GM21786 (cell line): ENCODE measurements around the gene UBAC2.
"Not testable (repeated sequence)": the region's sequence is repeated elsewhere in the genome, so short reads cannot be mapped to it uniquely, and the experiment has no call there.

ENCODE experiments used
- ATAC-seq: cut with Tn5 transposase; IDR thresholded peaks from one replicate; pipeline ENCODE4 v1.9.1; 2021; ENCODE audit not compliant: unreplicated experiment

The UBAC2 gene

DNA sequence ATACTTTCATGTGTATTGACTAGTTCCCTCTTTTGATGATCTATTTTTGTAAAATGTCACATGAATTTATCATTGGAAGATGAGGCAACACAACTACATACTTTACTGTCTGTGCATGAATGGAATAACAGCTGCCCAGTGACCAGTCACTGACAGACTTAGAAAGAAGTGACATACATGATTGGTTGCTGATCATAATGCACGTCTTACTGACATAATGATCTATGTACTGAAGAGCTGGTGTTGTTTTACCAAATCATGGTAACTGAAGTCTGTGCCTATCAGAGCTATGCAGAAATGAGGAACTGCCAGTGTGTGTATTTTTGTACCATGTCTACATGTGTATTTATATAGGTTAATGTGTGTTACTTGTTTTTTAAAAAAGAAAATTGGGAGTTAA lies 31.1 kb downstream of the UBAC2 start:
- no peak for ATAC-seq

DNA sequence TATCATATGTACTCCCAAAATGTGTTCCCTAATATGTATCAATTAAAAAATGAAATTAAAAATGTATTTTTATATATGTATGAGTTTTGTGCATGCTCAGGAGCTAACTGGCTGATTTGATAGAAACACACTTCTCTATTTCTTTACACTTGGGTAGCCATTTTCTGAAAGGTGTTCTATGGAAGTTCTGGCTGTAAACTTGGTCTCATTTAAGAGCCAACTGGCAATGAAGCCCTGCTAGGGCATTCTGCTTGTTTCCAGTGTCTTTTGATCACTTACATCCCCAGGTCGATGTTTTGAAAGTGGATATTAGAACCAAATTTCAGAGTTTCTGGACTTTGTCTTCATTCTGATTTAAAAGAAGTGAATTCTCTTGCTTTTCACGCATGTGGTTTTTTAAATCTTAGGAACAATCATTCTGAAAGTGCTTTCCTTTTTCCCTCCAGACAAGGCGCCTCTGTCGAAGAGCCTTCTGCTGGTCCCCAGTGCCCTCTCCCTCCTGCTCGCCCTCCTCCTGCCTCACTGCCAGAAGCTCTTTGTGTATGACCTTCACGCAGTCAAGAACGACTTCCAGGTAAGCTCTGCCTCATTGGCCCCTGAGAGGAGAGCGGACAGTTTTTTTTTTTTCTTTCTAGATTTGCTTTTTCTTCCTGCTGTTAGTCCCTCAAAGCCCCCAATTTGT lies 37.5 kb downstream of the UBAC2 start:
- ATAC-seq = peak; percentile 72

DNA sequence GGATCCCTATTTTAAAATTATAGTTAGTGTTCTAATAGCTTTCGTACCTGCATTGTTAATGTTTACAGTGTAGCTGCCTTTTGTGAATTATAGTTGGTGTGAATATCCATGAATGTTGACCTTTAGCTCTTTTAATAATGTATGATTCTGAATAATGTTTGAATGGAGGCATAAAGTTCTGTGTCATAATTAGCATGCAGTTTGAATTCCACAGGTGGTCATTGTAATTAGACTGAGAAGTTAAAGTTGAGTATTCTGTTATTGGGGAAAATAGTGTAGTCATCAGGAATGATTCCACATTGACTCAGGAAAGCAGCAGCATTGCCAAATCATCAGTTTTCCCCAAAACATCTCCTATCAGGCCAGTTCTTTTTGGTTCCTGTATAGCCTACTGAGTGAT lies 45.4 kb downstream of the UBAC2 start:
- ATAC-seq = no peak

DNA sequence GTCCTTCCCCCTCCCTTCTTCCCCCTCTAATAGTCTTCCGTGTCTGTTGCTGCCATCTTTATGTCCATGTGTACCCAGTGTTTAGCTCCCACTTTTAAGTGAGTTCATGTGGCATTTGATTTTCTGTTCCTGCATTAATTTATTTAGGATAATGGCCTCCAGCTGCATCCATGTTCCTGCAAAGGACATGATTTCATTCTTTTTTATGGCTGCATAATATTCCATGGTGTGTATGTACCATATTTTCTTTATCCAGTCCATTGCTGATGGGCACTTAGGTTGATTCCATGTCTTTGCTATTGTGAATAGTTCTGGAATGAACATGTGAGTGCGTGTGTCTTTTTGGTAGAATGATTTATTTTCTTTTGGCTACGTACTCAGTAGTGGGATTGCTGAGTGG lies 48.5 kb downstream of the UBAC2 start:
- not testable (repeated sequence) for ATAC-seq

DNA sequence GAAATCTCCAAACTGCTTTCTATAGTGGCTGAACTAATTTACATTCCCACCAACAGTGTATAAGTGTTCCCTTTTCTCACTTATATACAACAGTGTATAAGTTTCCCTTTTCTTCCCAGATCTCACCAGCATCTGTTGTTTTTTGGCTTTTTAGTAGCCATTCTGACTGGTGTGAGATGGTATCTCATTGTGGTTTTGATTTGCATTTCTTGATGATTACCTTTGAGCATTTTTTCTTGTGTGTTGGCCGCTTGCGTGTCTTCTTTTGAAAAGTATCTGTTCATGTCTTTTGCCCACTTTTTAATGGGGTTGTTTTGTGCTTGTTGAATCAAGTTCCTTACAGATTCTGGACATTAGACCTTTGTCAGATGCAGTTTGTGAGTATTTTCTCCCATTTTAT lies 49.0 kb downstream of the UBAC2 start:
- not testable (repeated sequence) for ATAC-seq

DNA sequence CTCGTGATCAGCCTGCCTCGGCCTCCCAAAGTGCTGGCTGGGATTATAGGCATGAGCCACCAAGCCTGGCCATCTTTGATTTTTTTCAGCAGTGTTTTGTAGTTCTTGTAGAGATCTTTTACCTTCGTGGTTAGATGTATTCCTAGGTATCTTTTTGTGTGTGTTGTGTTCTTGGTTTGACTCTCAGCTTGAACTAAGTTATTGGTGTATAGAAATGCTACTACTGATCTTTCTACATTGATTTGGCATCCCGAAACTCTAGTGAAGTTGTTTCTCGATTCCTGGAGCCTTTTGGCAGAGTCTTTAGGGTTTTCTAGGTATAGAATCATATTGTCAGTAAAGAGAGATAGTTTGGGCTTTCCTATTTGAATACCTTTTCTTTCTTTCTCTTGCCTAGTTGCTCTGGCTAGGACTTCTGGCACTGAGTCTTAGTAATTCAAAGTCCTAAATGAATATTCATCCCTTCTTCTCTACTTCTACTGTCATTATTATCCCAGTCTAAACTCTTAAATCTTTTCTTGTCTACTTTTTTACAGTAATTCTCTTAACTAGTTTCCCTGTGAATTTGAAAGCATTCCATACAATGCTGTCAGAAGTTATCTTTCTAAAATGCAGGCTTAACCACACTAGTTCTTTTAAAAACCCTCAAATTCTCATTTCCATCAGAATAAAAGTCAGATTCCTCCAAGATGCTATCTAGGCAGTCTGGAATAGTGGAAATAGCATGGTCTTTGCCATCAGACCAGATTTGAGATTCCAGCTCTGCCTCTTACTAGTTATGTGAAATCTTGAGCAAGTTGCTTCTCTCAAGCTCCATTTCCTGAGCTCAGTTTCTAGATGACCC lies 50.5 kb downstream of the UBAC2 start:
- ATAC-seq = no peak

DNA sequence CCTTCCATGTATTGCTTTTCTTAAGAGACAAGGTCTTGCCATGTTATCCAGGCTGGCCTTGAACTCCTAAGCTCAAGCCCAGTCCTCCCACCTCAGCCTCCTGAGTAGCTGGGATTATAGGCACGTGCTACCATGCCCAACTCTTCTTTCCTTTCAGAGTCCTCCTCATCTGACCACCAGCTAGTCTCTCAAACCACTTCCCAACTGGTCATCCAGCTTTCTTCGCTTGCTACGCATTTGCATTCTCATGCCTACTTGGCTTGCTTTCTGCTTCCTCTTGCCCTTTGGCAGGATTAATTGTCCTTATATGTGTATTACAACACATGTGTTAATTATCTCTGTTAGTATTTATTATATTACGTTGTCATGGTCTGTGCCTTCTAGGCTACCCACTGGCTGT lies 51.3 kb downstream of the UBAC2 start:
- no peak for ATAC-seq

DNA sequence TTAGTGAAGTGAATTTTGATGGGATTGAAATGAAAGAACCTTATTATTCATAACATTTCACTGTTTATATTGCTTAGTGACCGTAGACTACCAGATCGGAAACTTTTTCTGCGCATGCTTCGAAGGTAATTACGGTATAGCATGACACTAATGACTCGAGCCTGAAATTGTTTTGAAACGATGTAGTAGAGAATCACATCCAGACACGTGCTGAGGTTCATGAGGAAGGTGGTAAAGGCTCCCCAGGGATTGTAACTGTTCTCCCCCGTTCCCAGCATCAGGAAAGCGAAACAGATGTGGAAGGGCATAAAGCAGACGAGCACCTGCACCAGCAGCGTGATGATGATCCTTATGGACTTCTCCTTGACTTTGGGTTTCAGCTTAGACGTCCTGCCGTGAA lies 54.2 kb downstream of the UBAC2 start:
- ATAC-seq = no peak

DNA sequence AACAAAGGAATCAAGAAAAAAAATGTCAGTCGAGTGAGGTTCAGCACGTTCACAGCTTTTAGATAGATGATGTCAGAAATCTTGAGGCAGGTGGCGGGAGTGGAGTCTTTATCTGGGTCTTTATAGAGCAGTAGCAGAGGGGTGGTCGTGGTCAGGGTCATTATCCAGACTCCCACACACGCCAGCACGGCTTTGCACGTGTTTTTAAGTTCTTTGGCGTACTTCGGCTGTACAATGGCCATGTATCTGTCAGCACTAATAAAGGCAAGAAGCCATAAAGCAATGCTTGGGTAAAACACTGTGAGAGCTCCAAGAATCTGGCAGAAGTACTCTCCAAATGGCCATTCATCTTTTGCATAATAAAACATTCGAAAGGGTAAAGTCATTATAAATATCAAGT lies 54.6 kb downstream of the UBAC2 start:
- ATAC-seq = no peak

DNA sequence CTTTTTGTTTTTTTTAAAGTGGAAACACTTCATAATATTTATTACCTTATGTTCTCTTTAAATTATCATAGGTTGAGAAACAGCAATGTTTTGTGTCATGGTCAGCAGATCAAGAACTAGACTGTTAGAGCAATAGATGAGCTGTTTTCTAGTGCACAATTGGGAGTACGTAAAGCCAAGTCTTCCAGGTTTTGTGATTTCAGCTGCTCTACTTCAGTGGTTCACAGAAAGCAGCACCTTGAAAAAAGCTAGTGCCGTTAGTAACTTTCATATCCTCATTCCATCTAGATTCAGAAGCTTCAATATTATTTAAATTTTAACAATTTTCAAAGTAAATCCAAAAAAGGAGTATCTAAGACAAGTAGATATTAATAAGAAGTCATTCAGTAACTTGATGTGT lies 55.6 kb downstream of the UBAC2 start:
- no peak for ATAC-seq

DNA sequence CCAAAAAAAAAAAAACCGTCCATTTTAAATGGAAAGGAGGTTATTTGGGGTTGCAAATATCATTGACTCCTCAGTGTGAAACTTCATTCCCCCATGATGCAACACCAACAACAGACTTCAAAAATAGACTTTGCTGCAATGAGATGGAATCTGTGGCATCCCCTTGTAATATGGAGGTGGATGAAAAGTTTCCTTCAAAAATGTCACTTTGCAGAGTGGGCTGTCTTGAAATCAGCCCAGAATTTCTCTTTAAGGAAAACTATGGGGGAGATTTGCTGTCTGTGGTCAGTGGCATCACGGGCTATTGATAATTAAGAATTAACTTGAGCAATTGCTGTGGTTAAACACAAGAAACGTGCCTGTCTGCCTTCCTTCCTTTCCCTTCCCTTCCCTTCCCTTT lies 56.1 kb downstream of the UBAC2 start:
- ATAC-seq = no peak

DNA sequence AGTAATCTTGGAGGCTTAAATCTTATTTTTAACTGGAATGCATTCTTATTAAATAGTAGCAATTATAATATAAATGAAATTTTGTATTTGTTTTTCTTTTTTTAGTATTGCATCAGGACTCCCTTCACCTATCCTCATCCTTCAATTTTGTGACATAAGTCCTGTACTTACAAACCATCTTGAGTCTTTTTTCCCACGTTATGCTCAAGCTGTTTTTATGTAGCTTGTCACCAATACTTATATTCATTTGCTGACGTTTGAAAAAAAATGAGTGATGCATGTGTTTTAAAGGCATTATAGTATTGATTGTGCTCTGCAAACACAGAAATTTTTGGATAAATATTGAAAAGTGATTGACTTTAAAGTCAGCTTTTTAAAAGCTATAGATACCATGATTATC lies 56.6 kb downstream of the UBAC2 start:
- no peak for ATAC-seq

DNA sequence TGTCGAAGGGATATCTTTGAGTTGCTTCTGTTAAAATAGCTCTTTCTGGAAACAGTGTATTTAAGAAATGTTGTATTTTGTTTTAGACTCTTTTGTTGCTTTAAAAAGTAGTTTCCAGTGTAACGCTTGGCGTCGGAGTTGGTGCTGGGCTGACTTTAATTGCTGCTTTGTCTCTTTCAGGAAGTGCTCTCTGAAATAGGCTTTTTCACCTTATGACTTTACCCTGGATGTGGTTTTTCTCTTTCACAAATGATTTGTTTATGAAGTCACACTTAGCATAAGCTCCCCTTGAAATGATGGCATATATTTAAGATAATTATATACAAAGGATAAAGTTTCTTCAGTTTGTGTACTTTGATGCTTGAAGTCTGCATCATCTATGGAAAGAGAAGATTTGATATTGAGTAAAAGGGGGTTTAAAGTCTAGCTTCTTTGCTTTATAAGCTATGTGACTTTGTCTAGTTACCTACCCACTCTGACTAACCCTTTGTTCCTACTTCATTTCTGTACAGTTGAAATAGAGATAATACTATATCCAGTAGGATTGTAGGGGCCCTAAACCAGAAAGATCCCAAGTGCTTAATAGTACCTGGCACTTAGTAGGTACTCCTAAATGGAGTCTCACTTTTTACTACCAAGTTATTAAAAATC lies 57.7 kb downstream of the UBAC2 start, which contains the start of gene GPR18:
GPR18 (minus strand) TSS at position 170 of the 651 bp plus-strand sequence. CDS start 2,507 bp downstream, outside the sequence.
- ATAC-seq = peak; percentile 88

DNA sequence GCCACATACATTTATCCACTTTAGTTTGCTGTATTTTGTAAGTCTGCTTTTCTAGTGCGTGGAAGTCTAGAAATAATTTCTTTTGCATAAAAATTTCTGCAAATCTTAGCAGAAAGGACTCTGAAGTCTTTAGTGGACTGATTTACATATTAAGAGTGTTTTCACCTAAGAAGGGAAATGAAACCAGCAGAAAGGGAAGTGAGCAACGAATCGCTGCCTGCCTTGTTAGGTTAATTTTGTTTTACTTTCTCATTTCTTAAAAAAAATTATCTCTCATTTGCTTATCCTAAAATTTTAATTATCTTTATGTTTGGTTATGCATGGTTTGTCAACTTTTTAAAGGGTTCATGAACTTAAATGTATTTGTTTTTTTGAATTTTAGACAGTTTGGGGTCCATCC lies 58.3 kb downstream of the UBAC2 start:
- peak; percentile 48 for ATAC-seq

DNA sequence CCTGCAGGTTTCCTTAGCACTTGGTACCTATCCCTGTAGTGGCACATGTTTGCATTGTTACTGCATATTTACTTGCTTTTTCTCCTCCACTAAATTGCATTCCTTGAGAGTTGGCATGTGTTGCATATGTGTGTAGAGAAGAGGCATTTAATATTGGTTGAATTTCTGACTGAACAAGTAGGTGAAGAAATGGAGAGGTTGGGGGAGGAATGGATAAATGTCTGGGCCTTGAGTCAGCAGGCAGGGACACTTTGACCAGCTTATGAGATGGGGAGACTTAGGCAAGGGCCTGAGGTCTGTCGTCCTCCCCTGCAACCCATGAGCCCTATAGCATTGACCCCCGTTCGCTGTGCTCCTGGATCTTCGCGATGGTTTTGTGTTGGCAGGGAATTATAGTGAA lies 59.6 kb downstream of the UBAC2 start:
- ATAC-seq = no peak

DNA sequence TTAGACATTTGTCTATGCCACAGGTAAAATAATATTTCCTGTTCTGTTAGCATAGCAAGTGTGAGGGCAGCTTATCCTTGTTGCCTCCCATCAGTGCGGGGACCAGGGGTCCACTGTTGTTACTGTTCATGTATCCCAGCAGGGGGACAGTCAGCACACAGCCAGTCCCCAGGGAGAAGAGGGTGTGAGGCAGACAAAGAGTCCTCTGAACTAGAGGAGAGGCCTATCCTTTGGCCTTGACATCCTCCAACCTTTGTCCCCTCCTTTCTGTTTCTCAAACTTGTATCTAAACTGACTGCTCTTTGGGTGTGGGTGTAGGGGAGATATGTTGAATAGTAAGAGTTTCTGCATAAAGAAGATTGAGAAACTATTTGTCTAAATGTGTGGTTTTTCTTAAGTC lies 60.4 kb downstream of the UBAC2 start:
- no peak for ATAC-seq

DNA sequence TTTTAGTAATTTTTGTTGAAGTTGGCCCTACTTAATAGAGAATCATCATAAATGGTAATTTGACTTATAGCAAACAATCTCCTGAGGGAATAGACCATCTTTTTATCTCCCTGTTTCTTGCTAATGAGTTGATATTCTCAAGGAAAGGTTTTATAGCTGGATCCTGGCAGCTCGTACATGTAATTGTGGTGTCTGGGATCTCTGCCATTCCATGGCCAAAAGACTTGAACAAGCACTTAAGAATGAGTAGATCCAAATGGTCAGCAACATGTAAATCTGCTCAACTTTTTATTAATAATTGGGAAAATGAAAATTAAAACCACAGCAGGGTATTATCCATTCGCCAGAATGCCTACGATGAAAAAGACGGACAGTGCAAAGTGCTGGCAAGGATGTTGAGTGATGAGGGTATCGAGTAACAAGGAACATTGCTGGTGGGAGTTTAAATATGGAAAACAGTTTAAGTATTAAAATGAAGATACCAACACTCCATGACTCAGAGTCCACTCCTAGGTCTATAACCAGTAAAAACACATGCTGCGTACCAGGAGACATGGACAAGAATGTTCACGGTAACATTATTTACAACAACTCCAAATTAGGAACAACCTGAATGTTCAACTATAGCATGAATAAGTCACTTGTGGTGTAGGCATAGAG lies 62.6 kb downstream of the UBAC2 start:
- no peak for ATAC-seq

DNA sequence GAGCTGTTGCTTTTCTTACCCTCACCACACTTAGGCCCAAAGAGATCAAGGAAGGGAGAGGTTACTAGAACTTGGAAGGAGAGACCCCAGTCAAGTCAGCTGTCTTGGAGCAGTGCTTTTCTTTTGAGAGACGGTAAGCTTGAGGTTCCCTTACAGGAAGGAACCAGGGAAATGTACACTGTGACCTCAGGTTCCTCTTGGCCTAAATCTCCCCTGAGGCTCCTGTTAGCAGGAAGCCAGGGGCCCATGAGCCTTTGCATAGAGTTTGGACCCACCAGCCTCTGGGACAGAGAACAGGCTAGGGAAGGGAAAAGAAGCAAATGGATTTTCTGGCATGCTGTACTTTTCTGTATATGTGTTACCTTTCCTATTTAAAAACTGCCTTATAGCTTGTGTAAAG lies 63.4 kb downstream of the UBAC2 start:
- no peak for ATAC-seq

DNA sequence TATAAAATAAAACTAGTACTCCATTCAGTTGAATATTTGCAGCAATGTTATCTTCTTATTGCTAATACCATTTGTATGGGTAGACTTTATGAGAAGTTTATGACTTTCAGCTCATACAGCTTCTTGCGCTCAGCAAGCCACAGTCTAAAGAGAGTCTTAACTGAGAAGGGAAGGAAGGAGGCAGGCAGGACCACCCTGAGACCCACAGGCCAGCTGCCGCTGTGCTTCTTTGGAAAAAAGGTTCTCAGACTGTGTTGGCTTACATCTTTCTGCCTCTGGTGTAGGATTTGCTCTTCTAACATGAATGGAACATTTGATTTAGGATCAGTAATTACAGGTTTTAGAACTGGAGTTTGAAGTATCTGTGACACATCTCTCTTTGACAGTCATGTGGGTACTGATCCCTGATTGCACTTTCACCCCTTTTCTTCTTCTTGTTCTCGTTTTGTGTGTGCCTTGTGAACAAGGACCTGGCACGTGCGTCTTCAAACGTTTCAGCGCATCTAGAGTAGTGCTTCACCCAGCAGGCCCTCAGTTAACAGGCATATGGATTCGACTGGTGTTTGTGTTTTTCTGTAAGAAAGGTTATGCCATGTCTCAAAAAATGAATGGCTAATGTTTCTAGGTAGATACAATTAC lies 64.6 kb downstream of the UBAC2 start:
- ATAC-seq = no peak

DNA sequence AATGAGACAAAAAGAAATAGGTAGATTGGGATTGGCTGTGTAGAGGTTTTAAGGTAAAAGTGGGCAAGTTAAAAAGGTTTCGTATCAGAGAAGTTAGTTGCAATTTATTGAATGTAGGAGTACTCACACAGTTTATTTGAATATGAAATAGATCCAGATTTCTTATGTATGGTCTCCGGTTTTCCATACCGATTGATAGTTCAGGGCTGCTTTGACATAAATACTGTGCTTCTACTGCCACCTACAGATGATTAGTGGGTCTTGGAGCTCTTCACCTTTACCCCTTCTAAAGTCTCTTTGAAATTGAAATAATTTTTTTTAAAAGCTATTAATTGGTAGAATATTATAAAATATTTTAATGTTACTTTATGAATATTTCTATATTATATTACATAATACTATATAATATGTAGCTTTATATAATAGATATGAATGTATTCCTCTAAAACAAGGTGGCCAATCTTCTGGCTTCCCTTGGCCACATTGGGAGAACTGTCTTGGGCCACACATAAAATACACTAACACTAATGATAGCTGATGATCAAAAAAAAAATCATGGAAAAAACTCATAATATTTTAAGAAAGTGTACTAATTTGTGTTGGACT lies 65.3 kb downstream of the UBAC2 start:
- ATAC-seq = no peak

DNA sequence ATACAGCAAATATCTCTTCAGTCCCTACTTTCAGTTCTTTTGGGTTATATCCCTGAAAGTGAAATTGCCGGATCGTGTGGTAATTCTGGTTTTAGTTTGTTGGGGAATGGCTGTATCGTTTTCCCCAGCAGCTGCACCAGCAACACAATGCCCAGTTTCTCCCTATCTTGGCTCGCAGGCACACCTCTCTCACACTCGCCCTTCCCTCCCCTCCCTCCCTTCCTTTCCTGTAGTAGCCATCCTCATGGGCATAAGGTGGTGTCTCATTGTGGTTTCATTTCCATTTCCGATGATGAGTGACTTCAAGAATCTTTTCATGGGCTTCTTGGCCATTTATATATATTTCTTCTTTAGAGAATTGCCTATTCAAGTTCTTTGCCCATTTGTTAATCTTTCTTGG lies 66.2 kb downstream of the UBAC2 start:
- ATAC-seq = no peak
